DOHH2 (cell line): ENCODE data around the gene KIT.

Source experiments
- H3F3A ChIP-seq: fragments of 200-600 bp; sonication (generic), shearing (Covaris generic); 2 replicates; pipeline ENCODE4 v1.6.0; 2016; ENCODE audit warnings: antibody characterized with exemption, mild to moderate bottlenecking; ENCODE audit not compliant: control insufficient read depth, insufficient read depth
- H3K27ac ChIP-seq: fragments of 200-600 bp; sonication (generic); 2 replicates; pipeline ENCODE4 v1.5.1; 2014; ENCODE audit warnings: low read depth, mild to moderate bottlenecking, low read length, moderate library complexity
- H3K27me3 ChIP-seq: fragments of 200-600 bp; sonication (generic); 2 replicates; pipeline ENCODE4 v1.6.1; 2014; ENCODE audit warnings: mild to moderate bottlenecking, low read length, mixed read lengths; ENCODE audit not compliant: control insufficient read depth
- H3K36me3 ChIP-seq: fragments of 200-600 bp; sonication (generic); 2 replicates; pipeline ENCODE4 v1.6.1; 2014; ENCODE audit warnings: mild to moderate bottlenecking, low read length, moderate library complexity, mixed read lengths; ENCODE audit not compliant: control insufficient read depth
- H3K4me1 ChIP-seq: fragments of 200-600 bp; sonication (generic); 2 replicates; pipeline ENCODE4 v1.6.1; 2014; ENCODE audit warnings: mild to moderate bottlenecking, low read length, mixed read lengths; ENCODE audit not compliant: control insufficient read depth
- H3K4me2 ChIP-seq: fragments of 200-600 bp; sonication (generic); 2 replicates; pipeline ENCODE4 v1.6.0; 2014; ENCODE audit warnings: mild to moderate bottlenecking, low read length, moderate library complexity
- H3K4me3 ChIP-seq: fragments of 200-600 bp; sonication (generic); 2 replicates; pipeline ENCODE4 v1.5.1; 2014; ENCODE audit warnings: mild to moderate bottlenecking, low read length, mixed read lengths
- H3K79me2 ChIP-seq: fragments of 200-600 bp; sonication (generic); 2 replicates; pipeline ENCODE4 v1.6.1; 2014; ENCODE audit warnings: mild to moderate bottlenecking, low read length, mixed read lengths; ENCODE audit not compliant: control insufficient read depth
- H3K9me2 ChIP-seq: fragments of 200-600 bp; sonication (generic); replicated peaks from 2 replicates; pipeline ENCODE4 v1.6.1; 2014; ENCODE audit warnings: mild to moderate bottlenecking, low read length, mixed read lengths; ENCODE audit not compliant: control insufficient read depth
- H3K9me3 ChIP-seq: fragments of 200-600 bp; sonication (generic); 2 replicates; pipeline ENCODE4 v1.6.1; 2014; ENCODE audit warnings: antibody characterized with exemption, low read length, mixed read lengths; ENCODE audit not compliant: control insufficient read depth, insufficient read depth
- H4K20me1 ChIP-seq: fragments of 200-600 bp; sonication (generic); 2 replicates; pipeline ENCODE4 v1.6.0; 2014; ENCODE audit warnings: low read depth, mild to moderate bottlenecking, antibody characterized with exemption, low read length, moderate library complexity; ENCODE audit not compliant: control insufficient read depth, insufficient read depth
- CTCF ChIP-seq: fragments of 200-600 bp; sonication (generic); IDR thresholded peaks from one replicate; pipeline ENCODE4 v1.5.1; 2014; ENCODE audit warnings: antibody characterized with exemption, mild to moderate bottlenecking, low read depth, low read length; ENCODE audit not compliant: poor library complexity, severe bottlenecking
- EZH2phosphoT487 ChIP-seq: fragments of 200-600 bp; sonication (generic); IDR thresholded peaks from 2 replicates; pipeline ENCODE4 v1.6.1; 2017; ENCODE audit warnings: borderline replicate concordance, mild to moderate bottlenecking, antibody characterized with exemption, low read length, moderate library complexity, mixed read lengths

Gene KIT

GRCh38 chr4:54712206-54712605, 54.4 kb downstream of the KIT start:
- no peak for TF ChIP-seq CTCF
- no peak for TF ChIP-seq EZH2phosphoT487
- H3F3A ChIP-seq, result no peaks in the 10 kb centered on the region
- H3K9me2 ChIP-seq, result no peaks in the 10 kb centered on the region
- H3K27me3 ChIP-seq, result 0 out of 2 replicates have a peak, but pooled peaks cover 2% of the 10 kb centered on the region
- H3K36me3 ChIP-seq, result no peaks in the 10 kb centered on the region
- no peak overlapping the region for H3K4me3 ChIP-seq
- H3K4me2 ChIP-seq, result no peak overlapping the region
- H4K20me1 ChIP-seq, result no peaks in the 10 kb centered on the region
- no peak overlapping the region for H3K27ac ChIP-seq
- no peaks in the 10 kb centered on the region for H3K79me2 ChIP-seq
- H3K4me1 ChIP-seq, result no peaks in the 10 kb centered on the region
- H3K9me3 ChIP-seq, result no peaks in the 10 kb centered on the region

- no peaks in the 10 kb centered on the region for H3K9me2 ChIP-seq
- no peak for TF ChIP-seq CTCF
- H3K79me2 ChIP-seq, result no peaks in the 10 kb centered on the region
- H3F3A ChIP-seq, result no peaks in the 10 kb centered on the region
- 0 out of 2 replicates have a peak, but pooled peaks cover 2% of the 10 kb centered on the region for H3K27me3 ChIP-seq
- H3K4me1 ChIP-seq, result no peaks in the 10 kb centered on the region
- H3K4me3 ChIP-seq, result no peak overlapping the region
- no peaks in the 10 kb centered on the region for H3K9me3 ChIP-seq
- H3K36me3 ChIP-seq, result no peaks in the 10 kb centered on the region
- H3K27ac ChIP-seq, result no peak overlapping the region
- H4K20me1 ChIP-seq, result no peaks in the 10 kb centered on the region
- no peak overlapping the region for H3K4me2 ChIP-seq
Measured at GRCh38 chr4:54714631-54715030, 56.9 kb downstream of the KIT start.

- Histone ChIP-seq H3K4me3 (no peak overlapping the region), H3K27ac (no peak overlapping the region), H3K27me3 (0 out of 2 replicates have a peak, but pooled peaks cover 2% of the 10 kb centered on the region), H3K4me2 (no peak overlapping the region), H4K20me1 (no peaks in the 10 kb centered on the region), H3F3A (no peaks in the 10 kb centered on the region), H3K36me3 (no peaks in the 10 kb centered on the region), H3K79me2 (no peaks in the 10 kb centered on the region), H3K9me3 (no peaks in the 10 kb centered on the region), H3K4me1 (no peaks in the 10 kb centered on the region), H3K9me2 (no peaks in the 10 kb centered on the region)
- TF ChIP-seq EZH2phosphoT487, result no peak
Measured at GRCh38 chr4:54716478-54717065, 58.8 kb downstream of the KIT start.

- H3K79me2 ChIP-seq, result no peaks in the 10 kb centered on the region
Measured at GRCh38 chr4:54717694-54718093, 59.9 kb downstream of the KIT start.

More at GRCh38 chr4:54717694-54718093, 59.9 kb downstream of the KIT start:
- Histone ChIP-seq H3F3A (no peaks in the 10 kb centered on the region), H3K9me3 (no peaks in the 10 kb centered on the region), H3K4me3 (no peak overlapping the region), H3K4me2 (no peak overlapping the region), H3K36me3 (no peaks in the 10 kb centered on the region), H3K4me1 (no peaks in the 10 kb centered on the region), H3K27ac (no peak overlapping the region), H4K20me1 (no peaks in the 10 kb centered on the region), H3K27me3 (0 out of 2 replicates have a peak, but pooled peaks cover 2% of the 10 kb centered on the region), H3K9me2 (no peaks in the 10 kb centered on the region)
- TF ChIP-seq CTCF (no peak), EZH2phosphoT487 (no peak)
